ENCODE results near the gene ODR4.

- TF ChIP-seq YY1 (IDR thresholded peaks at IDR 0.05; ENCODE audit: insufficient read depth, insufficient read length) = no peak
- no peak for TF ChIP-seq SUZ12 (IDR thresholded peaks at IDR 0.05; ENCODE audit: extremely low read depth, insufficient read depth, insufficient read length)
- TF ChIP-seq ZNF274 (IDR thresholded peaks at IDR 0.05; ENCODE audit: low read depth, low read length) = no peak
Observed at GRCh38 chr1:186429017-186429416, 53.4 kb downstream of the ODR4 start.
